ENCODE data around the gene SLC39A3. TPM values are rescaled to one million over a fixed set of nuclear protein-coding genes. Genes with fewer than 3 reads are reported as not detected.

The SLC39A3 gene
- total RNA-seq, 1 experiment from 2014 or later: 32.4 TPM

DNA sequence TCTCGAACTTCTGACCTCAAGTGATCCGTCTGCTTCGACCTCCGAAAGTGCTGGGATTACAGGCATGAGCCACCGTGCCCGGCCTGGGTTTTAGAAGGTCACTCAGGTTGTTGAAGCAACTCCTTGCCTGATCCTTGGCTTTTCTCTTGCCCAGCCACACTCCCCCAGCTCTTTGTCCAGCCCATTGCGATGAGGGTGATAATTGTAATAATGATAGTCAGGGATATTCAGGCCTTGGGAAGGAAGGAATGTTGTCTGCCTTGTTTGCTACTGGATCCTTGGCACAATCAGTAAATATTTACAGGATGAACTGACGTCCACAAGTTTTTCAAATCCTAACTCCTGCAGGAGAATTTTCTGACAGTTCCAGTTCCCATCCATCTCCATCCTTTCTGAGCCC lies 47.3 kb upstream of the SLC39A3 start:
- H3K36me3 Mint-ChIP-seq (ENCODE audit: insufficient read depth in 1 of 3, low read depth in 3 of 3): peaks cover 24 to 46% (median 42%) of the 10 kb centered on the region in 3 experiments
- no peaks in the 10 kb centered on the region; the same call in 1 of the 2 replicates for H3K27me3 Mint-ChIP-seq (ENCODE audit: low read depth)
- Histone ChIP-seq H3K4me1 (ENCODE audit: insufficient read depth, low read length) (no peaks in the 10 kb centered on the region), H3K4me2 (ENCODE audit: insufficient read depth, insufficient read length, low read length) (no peak overlapping the region), H3K27ac (ENCODE audit: insufficient read length, low read depth, low read length) (no peak overlapping the region), H3K4ac (ENCODE audit: low read depth, low read length) (no peak overlapping the region), H4K91ac (ENCODE audit: insufficient read length, low read depth, low read length) (no peak overlapping the region), H2BK20ac (ENCODE audit: low read depth, low read length, poor library complexity, severe bottlenecking) (no peak overlapping the region), H3T11ph (ENCODE audit: low read length) (no peak overlapping the region), H3K18ac (ENCODE audit: insufficient read length, low read depth, low read length) (no peak overlapping the region), H3K9ac (ENCODE audit: extremely low read depth, insufficient read length, low read length) (no peak overlapping the region), H3K23ac (ENCODE audit: insufficient read length, low read depth, low read length) (no peak overlapping the region), H3K9me3 (ENCODE audit: control insufficient read depth, low read depth, low read length) (no peaks in the 10 kb centered on the region), H2AK5ac (ENCODE audit: insufficient read length, low read length) (no peak overlapping the region), H3K56ac (ENCODE audit: insufficient read length, low read depth, low read length) (no peak overlapping the region), H3K14ac (ENCODE audit: insufficient read depth, low read length) (no peak overlapping the region), H2BK120ac (ENCODE audit: low read depth, low read length, poor library complexity, severe bottlenecking) (no peak overlapping the region), H3K23me2 (ENCODE audit: insufficient read length, low read depth, low read length, poor library complexity, severe bottlenecking) (peaks cover 11% of the 10 kb centered on the region), H4K20me1 (ENCODE audit: control insufficient read depth, insufficient read depth, insufficient read length) (no peaks in the 10 kb centered on the region), H4K8ac (replicated peaks; ENCODE audit: insufficient read length, low read depth, low read length) (no peak overlapping the region), H3K79me2 (ENCODE audit: insufficient read depth, low read length) (peaks cover 21% of the 10 kb centered on the region), H3K27me3 (ENCODE audit: insufficient read depth, low read length) (no peaks in the 10 kb centered on the region), H3K79me1 (ENCODE audit: insufficient read depth, low read depth, low read length, poor library complexity, severe bottlenecking) (peaks cover 13% of the 10 kb centered on the region), H2BK15ac (ENCODE audit: low read depth, low read length) (no peak overlapping the region), H2AFZ (ENCODE audit: low read length) (no peak overlapping the region), H2BK5ac (ENCODE audit: insufficient read length, low read length) (no peak overlapping the region), H4K5ac (ENCODE audit: insufficient read length, low read depth, low read length) (no peak overlapping the region), H2BK12ac (ENCODE audit: insufficient read length, low read depth, low read length) (no peak overlapping the region)
- DNase-seq: no peak
- H3K4me1 Mint-ChIP-seq: peaks cover 10 to 23% of the 10 kb centered on the region in 2 experiments
- H3K27ac Mint-ChIP-seq: no peak overlapping the region
- TF ChIP-seq, protein P1, sequence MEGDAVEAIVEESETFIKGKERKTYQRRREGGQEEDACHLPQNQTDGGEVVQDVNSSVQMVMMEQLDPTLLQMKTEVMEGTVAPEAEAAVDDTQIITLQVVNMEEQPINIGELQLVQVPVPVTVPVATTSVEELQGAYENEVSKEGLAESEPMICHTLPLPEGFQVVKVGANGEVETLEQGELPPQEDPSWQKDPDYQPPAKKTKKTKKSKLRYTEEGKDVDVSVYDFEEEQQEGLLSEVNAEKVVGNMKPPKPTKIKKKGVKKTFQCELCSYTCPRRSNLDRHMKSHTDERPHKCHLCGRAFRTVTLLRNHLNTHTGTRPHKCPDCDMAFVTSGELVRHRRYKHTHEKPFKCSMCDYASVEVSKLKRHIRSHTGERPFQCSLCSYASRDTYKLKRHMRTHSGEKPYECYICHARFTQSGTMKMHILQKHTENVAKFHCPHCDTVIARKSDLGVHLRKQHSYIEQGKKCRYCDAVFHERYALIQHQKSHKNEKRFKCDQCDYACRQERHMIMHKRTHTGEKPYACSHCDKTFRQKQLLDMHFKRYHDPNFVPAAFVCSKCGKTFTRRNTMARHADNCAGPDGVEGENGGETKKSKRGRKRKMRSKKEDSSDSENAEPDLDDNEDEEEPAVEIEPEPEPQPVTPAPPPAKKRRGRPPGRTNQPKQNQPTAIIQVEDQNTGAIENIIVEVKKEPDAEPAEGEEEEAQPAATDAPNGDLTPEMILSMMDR (conservative IDR thresholded peaks at IDR 0.05): no peak
- H3K9me3 Mint-ChIP-seq: peaks cover 0 to 4% of the 10 kb centered on the region in 2 experiments; a peak in 1 of 5 replicates
- no CpG with 5 or more reads among the region's 8 CpGs for WGBS (ENCODE audit: extremely low coverage, insufficient read length, low lambda C conversion rate)
- peak overlapping the region; percentile 85 to 95 for H3K4me3 Mint-ChIP-seq
